Fibroblast of upper back skin (primary cell): ENCODE data around the gene GRIK4.
"Not testable (repeated sequence)": the region's sequence is repeated elsewhere in the genome, so short reads cannot be mapped to it uniquely, and the experiment has no call there.

Source experiments
- DNase-seq: peaks from one replicate; pipeline ENCODE4 v3.0.0-alpha.2; 2013

The GRIK4 gene

DNA sequence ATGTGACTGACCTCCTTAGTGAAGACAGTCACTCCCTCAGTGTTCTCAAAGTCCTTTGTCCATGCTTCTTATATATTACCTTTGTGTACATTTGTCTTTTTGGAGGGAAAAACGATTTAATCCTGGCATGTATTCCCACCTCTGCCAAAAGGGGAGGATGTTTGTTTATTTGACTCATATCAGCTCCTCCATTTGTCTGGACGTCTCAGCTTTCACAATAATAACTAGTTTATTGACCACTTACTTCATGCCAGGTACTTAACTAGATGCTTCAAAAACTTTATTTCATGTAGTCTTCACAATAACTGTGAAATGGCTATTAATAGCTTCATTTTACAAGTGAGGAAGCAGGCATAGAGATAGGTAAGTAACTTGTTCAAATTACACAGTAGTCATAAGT is 517.6 kb downstream of the GRIK4 start:
- DNase-seq, result no peak

DNA sequence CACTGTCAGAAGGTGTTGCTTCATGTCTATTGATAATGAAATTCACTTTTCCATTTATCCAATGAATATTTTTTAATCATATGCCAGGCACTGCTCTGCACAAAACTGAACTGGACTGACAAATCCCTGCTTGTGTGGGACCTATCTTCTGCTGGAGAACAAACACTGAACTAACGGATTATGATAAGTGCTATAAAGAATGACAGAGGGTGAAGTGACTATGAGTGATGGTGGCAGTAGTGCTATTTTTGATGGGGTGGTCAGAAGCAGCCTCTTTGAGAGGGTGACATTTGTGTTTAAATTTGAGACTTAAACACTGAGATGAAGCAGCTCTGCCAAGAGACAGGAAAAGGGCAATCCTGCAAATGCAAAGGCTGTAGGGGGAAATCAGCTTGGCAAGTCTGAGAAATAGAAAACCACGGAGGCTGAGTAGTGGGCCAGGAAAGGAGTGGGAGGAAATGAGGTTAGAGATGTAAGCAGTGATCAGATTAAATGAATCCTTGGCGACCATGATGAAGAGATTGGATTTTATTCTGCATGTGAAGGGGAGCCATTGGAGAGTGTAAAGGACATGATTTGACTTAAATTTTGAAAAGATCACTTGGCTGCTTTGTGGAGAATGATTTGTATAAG is 518.4 kb downstream of the GRIK4 start:
- no peak for DNase-seq

DNA sequence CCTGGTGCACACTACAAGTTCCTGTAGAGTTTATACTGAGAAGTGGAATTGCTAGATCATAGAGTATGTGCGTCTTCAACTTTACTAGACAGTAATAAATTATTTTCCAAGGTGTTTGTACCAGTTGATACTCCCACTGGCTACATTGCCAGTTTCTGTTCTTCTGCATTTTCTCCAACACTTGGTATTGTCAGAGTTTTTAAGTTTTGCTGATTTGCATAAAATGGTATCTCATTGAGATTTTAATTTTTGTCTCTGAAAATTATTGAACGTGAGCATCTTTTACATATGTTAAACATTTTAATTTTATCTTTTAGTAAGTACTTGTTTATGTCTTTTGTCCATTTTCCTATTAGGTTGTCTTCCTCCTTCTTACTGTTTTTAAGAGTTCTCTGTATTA is 519.6 kb downstream of the GRIK4 start:
- no peak for DNase-seq

DNA sequence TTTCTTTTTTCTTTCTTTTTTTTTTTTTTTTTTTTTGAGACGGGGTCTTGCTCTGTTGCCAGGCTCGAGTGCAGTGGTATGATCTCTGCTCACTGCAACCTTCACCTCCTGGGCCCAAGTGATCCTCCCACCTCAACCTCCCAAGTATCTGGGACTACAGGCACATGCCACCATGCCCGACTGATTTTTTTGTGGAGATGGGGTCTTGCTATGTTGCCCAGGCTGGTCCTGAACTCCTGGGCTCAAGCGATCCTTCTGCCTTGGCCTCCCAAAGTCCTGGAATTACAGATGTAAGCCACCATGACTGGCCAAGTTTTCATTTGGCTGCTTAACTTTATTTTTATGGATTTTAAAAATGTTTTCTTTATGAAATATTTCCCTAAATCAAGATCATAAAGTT is 520.1 kb downstream of the GRIK4 start:
- not testable (repeated sequence) for DNase-seq

DNA sequence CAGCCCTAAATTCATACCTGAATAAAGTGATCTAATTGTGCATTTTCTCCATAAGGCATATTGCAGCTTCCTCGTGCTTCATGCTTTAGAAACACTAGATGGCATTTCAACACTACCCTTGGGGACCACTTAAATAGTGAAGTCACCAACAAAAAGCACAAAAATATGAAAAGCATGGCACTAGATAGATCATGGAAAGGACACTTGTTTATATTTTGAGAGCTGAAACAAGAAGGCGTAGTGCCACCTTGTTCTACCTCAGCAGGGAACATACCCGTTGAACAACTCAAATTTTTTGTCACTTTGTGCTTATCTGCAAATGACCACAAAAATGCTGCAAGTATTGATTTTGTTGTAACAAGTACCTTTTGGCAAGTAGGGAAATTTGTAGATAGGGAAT is 521.0 kb downstream of the GRIK4 start:
- DNase-seq, result no peak

DNA sequence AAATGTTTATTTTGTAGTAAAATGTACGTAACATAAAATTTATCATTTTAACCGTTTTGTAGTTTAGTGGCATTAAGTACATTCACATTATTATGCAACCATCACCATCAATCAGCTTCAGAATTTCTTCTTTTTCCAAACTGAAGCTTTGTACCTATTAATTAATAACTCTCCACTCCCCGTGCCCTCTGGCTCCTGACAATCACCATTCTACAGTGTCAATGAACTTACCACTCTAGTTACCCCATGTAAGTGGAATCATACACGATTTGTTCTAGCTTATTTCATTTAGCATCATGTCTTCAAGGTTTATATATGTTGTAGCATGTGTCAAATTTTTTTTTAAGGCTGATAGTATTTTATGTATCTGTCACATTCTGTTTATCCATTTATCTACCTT is 522.1 kb downstream of the GRIK4 start:
- DNase-seq, result no peak

DNA sequence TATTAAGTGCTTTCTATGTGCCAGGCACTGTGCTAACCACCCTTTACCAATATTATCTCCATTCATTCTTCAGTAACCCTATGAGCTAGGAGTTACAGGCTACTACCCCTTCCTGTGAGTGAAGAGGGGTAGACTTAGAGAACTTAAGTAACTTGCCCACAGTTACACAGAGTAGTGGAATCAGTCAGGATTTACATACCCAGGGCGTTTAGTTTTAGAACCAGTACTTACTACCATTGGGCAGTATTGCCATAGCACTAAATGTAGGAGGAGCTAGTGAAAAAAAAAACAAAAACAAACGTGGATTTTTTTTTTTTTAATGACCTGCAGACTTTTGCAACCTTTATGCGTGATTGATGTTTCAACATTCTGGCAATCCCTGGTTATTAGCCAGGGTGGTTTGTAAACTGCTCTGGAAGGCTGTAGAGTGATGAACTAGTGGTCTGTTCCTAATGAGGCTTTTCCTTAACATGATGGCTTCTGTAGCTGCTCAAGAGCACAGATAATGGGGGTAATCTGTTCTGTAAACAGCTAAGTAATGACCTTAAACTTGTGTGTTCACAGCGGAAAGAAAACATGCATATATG is 523.7 kb downstream of the GRIK4 start:
- no peak for DNase-seq

DNA sequence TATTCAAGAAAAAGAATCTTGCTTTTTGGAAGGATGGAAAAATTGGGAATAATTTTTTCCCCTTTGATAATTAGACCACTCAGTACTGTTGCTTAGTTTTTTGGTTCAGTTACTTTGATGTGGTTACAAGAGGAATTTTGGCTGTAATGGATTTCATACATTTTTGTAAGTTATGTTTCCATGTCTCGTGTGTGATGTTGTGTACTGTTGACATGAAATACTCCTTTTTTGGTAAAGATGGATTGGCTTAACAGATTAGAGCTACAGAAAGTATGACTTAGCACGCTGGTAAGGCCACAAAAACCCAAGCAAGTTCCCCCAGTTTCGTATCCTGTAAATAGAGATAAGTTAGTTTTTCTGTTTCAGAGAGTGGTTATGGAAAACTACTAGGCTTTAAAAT is 524.2 kb downstream of the GRIK4 start:
- peak; percentile 28 for DNase-seq

DNA sequence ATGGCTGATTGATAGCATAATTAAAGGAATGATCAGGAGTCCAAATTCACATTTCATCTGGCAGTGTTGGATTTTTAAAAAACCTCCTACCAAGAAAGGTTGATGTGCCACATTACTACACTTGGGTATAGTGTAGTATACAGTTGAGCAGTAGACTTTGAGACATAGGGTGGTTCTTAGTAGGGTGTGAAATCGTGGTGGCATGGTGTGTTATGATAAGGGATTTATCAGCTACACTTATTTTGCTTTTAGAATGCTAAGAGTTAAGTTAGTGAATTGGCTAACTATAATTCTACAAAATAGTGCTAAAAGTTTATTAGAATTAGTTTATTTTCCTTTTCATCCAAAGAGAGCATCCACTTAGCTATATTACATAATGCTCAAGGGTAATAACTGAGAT is 525.5 kb downstream of the GRIK4 start:
- no peak for DNase-seq
